Body of pancreas (tissue), 4 donors: ENCODE results near the gene WFDC5. TPM values are rescaled to one million over a fixed set of nuclear protein-coding genes. Genes with fewer than 3 reads are reported as not detected.
"Not testable (repeated sequence)": the region's sequence is repeated elsewhere in the genome, so short reads cannot be mapped to it uniquely, and the experiment has no call there.

Experiments
- ATAC-seq: fragments of 150-250 bp; one replicate; pipeline ENCODE4 v1.9.1; 2016
- DNase-seq, 4 donors: peaks; one replicate each; pipeline ENCODE4 v3.0.0-alpha.2; 2019
- H3K27ac ChIP-seq, 4 donors: fragments of 200-600 bp; sonication (generic); 1 replicate in 3 of 4; 2 replicates in 1 of 4; pipeline versions ENCODE4 v1.5.1 to v1.6.1; 2016 to 2019; ENCODE audit warnings: mild to moderate bottlenecking in 1 of 4, mixed read lengths in 1 of 4, moderate library complexity in 1 of 4
- H3K27me3 ChIP-seq, 2 donors: fragments of 200-600 bp; sonication (generic); one replicate each; pipeline ENCODE4 v1.6.0; 2016; ENCODE audit warnings: mild to moderate bottlenecking in 1 of 2
- H3K36me3 ChIP-seq, 2 donors: fragments of 200-600 bp; sonication (generic); replicated peaks in 1 of 2; 2 replicates each; pipeline ENCODE4 v1.5.1; 2016; ENCODE audit warnings: low read depth in 2 of 2; ENCODE audit not compliant: insufficient read depth in 1 of 2
- H3K4me1 ChIP-seq: fragments of 200-600 bp; sonication (generic); one replicate; pipeline ENCODE4 v1.6.0; 2016
- H3K4me3 ChIP-seq, 2 donors: fragments of 200-600 bp; sonication (generic); 1 replicate in 1 of 2; 2 replicates in 1 of 2; pipeline ENCODE4 v1.5.1; 2016 to 2019
- H3K9me3 ChIP-seq, 3 donors: fragments of 200-600 bp; sonication (generic); 1 replicate in 2 of 3; 2 replicates in 1 of 3; pipeline ENCODE4 v1.5.1; 2016
- POLR2A ChIP-seq, 3 donors: fragments of 450-650 bp; IDR thresholded peaks; one replicate each; pipeline ENCODE4 v1.6.1; 2016; ENCODE audit warnings: antibody characterized with exemption in 3 of 3, mild to moderate bottlenecking in 2 of 3
- WGBS, 2 donors: methylation state at CpG; one replicate each; pipeline ENCODE4 v1.1.5; 2017; 5-methylcytosine and 5-hydroxymethylcytosine counted together
- intact Hi-C: fragments of 100-400 bp; cut with DNase I; formaldehyde crosslinking; loops from one replicate; pipeline ENCODE4 v1.15.1; 2023
- total RNA-seq, 2 donors: library from RNA; depleted of rRNA; stranded (reverse); fragments of >200 nt; gene quantifications; one replicate each; pipeline ENCODE4 v1.1.0, GENCODE V29; 2016
- TF ChIP-seq, protein P1 (sequence below), 7 experiments: fragments of 450-650 bp in 4 of 7; fragments of 200-600 bp in 3 of 7; sonication (generic) in 3 of 7; IDR thresholded peaks; one replicate each; pipeline ENCODE4 v1.5.1; 2016 to 2019; ENCODE audit warnings: antibody characterized with exemption in 7 of 7

The WFDC5 gene
- total RNA-seq, 2 donors from 2014 or later, result not detected

DNA sequence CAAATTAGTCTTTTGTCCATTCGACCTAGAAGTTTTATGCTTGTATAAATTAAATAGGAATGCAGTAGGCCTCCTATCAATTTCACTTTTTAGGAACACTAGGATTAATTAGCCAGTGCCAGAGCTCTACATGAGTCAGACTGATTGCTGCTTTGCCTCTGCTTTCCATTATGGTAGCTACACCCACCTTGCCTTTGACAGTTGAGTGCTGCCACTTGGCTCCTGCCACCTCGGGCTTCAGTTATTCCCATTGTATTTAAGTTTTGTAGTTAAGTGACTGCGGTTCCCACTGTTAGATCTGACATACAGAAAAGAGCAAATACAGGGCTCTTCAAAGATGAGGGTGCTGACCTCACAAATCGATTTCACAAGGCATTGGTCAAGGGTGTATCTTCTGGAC lies 25.9 kb upstream of the WFDC5 start:
- TF ChIP-seq POLR2A (IDR thresholded peaks at IDR 0.05), result no peak
- TF ChIP-seq, protein P1, sequence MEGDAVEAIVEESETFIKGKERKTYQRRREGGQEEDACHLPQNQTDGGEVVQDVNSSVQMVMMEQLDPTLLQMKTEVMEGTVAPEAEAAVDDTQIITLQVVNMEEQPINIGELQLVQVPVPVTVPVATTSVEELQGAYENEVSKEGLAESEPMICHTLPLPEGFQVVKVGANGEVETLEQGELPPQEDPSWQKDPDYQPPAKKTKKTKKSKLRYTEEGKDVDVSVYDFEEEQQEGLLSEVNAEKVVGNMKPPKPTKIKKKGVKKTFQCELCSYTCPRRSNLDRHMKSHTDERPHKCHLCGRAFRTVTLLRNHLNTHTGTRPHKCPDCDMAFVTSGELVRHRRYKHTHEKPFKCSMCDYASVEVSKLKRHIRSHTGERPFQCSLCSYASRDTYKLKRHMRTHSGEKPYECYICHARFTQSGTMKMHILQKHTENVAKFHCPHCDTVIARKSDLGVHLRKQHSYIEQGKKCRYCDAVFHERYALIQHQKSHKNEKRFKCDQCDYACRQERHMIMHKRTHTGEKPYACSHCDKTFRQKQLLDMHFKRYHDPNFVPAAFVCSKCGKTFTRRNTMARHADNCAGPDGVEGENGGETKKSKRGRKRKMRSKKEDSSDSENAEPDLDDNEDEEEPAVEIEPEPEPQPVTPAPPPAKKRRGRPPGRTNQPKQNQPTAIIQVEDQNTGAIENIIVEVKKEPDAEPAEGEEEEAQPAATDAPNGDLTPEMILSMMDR (IDR thresholded peaks at IDR 0.05), result no peak
- Histone ChIP-seq H3K36me3 (no peaks in the 10 kb centered on the region), H3K9me3 (no peaks in the 10 kb centered on the region), H3K27ac (no peak overlapping the region), H3K4me1 (no peaks in the 10 kb centered on the region), H3K4me3 (no peak overlapping the region), H3K27me3 (no peaks in the 10 kb centered on the region)
- 61 to 63% methylated on average over 4 of the region's 4 CpGs for WGBS, 2 donors
- DNase-seq (no peak), ATAC-seq (no peak)
- intact Hi-C loops, result no loop called here

- H3K4me3 ChIP-seq, ATAC-seq, H3K27me3 ChIP-seq, H3K4me1 ChIP-seq, H3K27ac ChIP-seq, intact Hi-C loops, DNase-seq, H3K9me3 ChIP-seq, H3K36me3 ChIP-seq: not testable (repeated sequence)
- 93 to 96% methylated on average over 5 of the region's 5 CpGs for WGBS, 2 donors
These were observed 24.9 kb upstream of the WFDC5 start for GRCh38 chr20:45139733-45140375.

GRCh38 chr20:45138561-45139300 lies 23.8 kb upstream of the WFDC5 start:
- WGBS, 2 donors, result 27 to 28% methylated on average over 15 to 20 of the region's 20 CpGs
- Histone ChIP-seq H3K4me3 (no peak overlapping the region), H3K4me1 (no peaks in the 10 kb centered on the region), H3K27ac (no peak overlapping the region), H3K9me3 (no peaks in the 10 kb centered on the region), H3K27me3 (no peaks in the 10 kb centered on the region), H3K36me3 (no peaks in the 10 kb centered on the region)
- TF ChIP-seq, protein P1 (IDR thresholded peaks at IDR 0.05), result peak; percentile 35 to 69 (median 52)
- no peak for TF ChIP-seq POLR2A (IDR thresholded peaks at IDR 0.05)
- DNase-seq, result peak; percentile 31 to 65 (median 55)
- intact Hi-C loops, result no loop called here
- ATAC-seq, result no peak

- no peaks in the 10 kb centered on the region for H3K4me1 ChIP-seq
- no peaks in the 10 kb centered on the region for H3K27me3 ChIP-seq
- no peaks in the 10 kb centered on the region for H3K36me3 ChIP-seq
- TF ChIP-seq POLR2A (IDR thresholded peaks at IDR 0.05), result no peak
- TF ChIP-seq, protein P1 (IDR thresholded peaks at IDR 0.05), result no peak
- ATAC-seq (no peak), DNase-seq (no peak)
- no peaks in the 10 kb centered on the region for H3K9me3 ChIP-seq
- 60 to 86% methylated on average over 1 to 2 of the region's 2 CpGs for WGBS, 2 donors
- H3K4me3 ChIP-seq, result no peak overlapping the region
- no peak overlapping the region for H3K27ac ChIP-seq
- intact Hi-C loops, result no loop called here
These were observed 21.9 kb upstream of the WFDC5 start for GRCh38 chr20:45136911-45137310.

GRCh38 chr20:45128099-45128498 lies 13.1 kb upstream of the WFDC5 start:
- Histone ChIP-seq H3K36me3 (no peaks in the 10 kb centered on the region), H3K27me3 (no peaks in the 10 kb centered on the region), H3K27ac (no peak overlapping the region), H3K4me1 (no peaks in the 10 kb centered on the region), H3K4me3 (no peak overlapping the region), H3K9me3 (no peaks in the 10 kb centered on the region)
- TF ChIP-seq POLR2A (IDR thresholded peaks at IDR 0.05), result no peak
- TF ChIP-seq, protein P1 (IDR thresholded peaks at IDR 0.05), result no peak
- 42 to 57% methylated on average over 2 of the region's 2 CpGs for WGBS, 2 donors
- intact Hi-C loops, result no loop called here
- no peak for ATAC-seq
- no peak for DNase-seq
